GM19193 (cell line): Measurements from ENCODE around the gene KCNH5.

Experiments used
- POLR2A ChIP-seq: IDR thresholded peaks from 4 replicates; pipeline ENCODE4 v1.6.1; 2011; ENCODE audit not compliant: insufficient read depth, insufficient read length; ENCODE audit errors: extremely low read depth

The KCNH5 gene, protein sequence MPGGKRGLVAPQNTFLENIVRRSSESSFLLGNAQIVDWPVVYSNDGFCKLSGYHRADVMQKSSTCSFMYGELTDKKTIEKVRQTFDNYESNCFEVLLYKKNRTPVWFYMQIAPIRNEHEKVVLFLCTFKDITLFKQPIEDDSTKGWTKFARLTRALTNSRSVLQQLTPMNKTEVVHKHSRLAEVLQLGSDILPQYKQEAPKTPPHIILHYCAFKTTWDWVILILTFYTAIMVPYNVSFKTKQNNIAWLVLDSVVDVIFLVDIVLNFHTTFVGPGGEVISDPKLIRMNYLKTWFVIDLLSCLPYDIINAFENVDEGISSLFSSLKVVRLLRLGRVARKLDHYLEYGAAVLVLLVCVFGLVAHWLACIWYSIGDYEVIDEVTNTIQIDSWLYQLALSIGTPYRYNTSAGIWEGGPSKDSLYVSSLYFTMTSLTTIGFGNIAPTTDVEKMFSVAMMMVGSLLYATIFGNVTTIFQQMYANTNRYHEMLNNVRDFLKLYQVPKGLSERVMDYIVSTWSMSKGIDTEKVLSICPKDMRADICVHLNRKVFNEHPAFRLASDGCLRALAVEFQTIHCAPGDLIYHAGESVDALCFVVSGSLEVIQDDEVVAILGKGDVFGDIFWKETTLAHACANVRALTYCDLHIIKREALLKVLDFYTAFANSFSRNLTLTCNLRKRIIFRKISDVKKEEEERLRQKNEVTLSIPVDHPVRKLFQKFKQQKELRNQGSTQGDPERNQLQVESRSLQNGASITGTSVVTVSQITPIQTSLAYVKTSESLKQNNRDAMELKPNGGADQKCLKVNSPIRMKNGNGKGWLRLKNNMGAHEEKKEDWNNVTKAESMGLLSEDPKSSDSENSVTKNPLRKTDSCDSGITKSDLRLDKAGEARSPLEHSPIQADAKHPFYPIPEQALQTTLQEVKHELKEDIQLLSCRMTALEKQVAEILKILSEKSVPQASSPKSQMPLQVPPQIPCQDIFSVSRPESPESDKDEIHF

DNA sequence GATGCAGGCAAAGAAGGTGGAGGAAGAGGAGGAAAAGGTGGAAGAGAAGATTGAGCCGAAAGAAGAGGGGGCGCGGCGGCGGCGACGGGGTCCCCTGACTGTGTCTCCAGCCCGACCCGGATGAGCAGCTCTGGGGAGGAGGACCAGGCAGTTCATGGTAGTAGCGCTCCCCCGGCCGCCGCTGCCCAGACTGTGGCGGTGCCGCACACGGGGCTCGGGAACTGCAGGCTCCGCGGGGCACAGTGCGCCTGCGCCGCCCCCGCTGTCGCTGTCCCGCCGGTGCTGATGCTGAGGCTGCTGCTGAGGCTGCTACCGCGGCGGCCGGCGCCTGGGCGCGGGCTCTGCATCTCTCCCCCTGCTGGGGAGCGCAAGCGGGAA is at the start of gene KCNH5:
Gene KCNH5, minus strand, starts transcription at position 225 of the 378 bp plus-strand sequence. CDS start 272 bp downstream, outside the sequence.
- no peak for TF ChIP-seq POLR2A

DNA sequence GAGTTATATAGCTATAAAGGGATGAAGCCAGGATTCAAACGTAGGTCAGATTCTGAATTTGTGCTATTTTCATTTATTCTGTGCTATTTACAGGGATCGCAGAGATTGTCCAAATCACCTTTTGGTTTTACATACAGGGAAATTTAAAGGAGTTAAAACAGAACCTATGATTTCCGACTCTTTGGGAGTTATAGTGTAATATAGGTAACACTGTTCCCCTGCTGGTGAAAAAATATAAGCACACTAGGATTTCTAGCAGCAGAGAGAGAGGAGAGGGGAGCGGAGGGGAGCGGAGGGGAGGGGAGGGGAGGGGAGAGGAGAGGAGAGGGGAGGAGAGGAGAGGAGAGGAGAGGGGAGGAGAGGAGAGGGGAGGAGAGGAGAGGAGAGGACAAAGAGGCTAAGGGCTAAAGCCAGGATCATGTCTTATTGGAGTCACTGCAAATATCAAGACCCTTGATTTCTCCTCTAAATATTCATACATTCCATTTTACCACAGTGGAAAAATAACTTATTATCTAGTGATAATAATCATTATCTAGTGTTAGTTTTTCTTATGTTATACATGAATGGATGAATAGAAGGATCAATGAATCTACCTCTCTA is 46.2 kb upstream of the KCNH5 start:
- no peak for TF ChIP-seq POLR2A

DNA sequence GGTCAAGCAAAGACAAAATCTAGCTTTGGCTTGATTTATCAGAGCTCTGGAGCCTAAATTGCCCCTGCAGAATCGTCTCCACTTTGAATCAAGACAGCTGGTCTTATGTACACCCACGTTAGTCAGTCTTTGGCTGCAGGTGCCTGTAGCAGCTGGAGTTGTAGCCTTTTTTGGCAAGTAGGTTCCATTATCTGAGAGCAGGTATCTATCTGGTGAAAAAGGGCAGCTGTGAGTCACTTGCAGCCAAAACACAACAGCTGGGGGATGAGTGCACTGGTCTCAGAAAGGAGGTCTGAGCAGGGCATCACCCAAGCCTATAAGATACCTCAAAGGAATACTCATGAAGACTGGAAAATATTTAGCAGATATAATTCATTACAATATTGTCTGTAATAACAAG is 43.6 kb upstream of the KCNH5 start:
- TF ChIP-seq POLR2A = no peak

DNA sequence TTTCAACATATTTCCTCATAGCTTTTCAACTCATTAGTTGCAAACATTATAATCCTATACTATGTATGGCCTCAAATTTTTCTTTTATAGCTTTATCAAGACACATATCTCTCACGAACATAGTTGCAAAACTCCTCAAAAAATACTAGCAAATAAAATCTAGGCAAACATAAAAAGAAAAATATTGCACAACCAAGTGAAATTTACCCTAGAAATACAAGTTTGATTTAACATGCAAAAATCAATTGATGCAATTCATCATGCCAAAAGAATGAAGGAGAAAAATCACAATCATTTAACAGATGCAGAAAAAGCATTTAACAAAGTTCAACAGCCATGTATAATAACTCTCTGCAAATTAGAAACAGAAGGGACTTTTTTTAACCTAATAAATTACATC is 33.3 kb upstream of the KCNH5 start:
- no peak for TF ChIP-seq POLR2A

DNA sequence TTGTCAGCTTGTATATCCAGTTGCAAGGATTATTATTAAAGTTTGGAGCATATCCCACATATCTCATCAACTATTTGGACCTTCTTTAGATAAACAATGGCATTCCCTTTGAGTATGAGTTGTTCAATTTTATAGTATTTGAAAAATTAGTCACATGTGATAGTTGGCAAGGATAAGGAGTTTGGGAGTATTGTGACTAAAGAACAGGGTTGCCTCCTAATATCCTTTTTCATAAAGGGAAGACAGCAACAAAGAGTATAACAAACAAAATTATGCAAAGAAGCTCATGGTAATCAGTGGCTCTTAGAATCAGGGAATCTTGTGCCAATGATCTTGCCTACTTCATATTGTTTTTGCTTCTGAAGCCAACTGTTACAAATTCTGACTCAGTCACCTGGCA is 31.2 kb upstream of the KCNH5 start:
- TF ChIP-seq POLR2A = no peak

DNA sequence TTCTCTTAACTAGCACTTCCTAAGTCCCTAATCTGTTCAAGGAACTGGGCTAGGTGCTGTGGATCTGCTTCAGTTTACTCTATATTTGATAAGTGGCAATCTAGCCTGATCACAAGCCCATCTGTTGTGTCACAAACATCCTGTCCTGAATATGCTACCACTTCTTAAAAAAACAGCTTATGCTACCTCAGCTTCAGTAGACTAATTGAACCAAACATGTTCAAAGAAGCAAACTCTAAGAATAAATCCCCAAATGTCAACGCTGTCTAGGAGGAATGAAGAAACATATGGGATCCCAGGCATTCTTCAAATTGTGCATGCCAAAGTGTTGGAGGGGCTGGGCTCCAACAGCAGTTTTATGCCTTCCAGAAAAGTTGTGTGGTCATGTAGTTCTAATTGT is 10.4 kb upstream of the KCNH5 start:
- TF ChIP-seq POLR2A = no peak

DNA sequence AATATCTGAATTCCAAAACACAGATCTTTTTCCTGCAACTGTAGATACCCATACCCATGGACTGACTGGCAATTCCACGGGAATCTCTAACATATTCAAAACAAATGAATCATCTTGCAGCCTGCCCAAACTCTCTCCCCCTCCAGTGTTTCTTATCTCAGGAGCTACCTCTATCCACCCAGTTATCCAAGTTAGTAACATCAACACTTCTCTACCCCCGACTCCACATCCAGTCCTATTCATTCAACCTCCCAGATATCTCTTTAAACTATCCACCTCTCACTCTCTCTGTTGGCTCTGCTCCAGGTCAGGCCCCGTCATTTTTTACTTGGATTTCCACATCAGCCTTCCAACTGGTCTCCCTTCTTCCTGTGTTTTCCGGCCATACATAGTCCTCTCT is 6.7 kb upstream of the KCNH5 start:
- no peak for TF ChIP-seq POLR2A

DNA sequence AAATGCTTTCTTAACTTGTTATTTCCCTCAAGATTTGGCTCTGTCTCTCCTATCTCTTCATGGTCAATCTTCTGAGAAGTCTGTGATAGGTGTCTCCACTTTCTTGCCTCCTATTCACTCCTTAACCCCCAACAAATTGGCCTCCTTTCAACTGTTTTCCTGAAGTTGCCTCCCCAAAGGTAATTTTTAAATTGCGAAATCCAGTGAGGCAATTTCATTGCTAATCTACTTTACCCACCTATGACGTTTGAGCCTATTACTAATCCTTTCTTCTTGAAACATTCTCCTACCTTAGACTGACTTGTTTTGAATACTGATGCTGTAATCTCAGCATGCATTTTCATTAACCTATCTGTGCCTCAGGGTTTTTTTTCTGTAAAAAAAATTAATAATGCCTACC is 6.0 kb upstream of the KCNH5 start:
- TF ChIP-seq POLR2A = no peak

DNA sequence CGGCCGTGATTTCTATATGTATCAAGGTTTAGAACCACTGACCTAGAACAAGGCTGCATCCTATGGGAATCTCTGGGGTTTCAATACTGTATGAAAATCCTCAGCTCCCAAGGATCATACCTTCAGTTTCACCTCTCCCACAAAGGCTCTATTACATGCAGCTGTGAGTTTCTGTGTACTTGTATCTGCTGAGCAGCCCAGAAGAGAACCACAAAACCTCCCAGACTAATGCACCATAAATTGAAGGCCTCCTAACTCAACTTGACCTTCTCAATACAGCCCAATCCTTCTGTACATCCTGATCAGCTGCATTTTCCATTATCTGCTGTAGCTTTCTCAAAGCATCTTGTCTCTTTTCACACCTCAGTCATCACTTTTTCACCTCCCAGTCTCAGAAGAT is 5.4 kb upstream of the KCNH5 start:
- TF ChIP-seq POLR2A = no peak

DNA sequence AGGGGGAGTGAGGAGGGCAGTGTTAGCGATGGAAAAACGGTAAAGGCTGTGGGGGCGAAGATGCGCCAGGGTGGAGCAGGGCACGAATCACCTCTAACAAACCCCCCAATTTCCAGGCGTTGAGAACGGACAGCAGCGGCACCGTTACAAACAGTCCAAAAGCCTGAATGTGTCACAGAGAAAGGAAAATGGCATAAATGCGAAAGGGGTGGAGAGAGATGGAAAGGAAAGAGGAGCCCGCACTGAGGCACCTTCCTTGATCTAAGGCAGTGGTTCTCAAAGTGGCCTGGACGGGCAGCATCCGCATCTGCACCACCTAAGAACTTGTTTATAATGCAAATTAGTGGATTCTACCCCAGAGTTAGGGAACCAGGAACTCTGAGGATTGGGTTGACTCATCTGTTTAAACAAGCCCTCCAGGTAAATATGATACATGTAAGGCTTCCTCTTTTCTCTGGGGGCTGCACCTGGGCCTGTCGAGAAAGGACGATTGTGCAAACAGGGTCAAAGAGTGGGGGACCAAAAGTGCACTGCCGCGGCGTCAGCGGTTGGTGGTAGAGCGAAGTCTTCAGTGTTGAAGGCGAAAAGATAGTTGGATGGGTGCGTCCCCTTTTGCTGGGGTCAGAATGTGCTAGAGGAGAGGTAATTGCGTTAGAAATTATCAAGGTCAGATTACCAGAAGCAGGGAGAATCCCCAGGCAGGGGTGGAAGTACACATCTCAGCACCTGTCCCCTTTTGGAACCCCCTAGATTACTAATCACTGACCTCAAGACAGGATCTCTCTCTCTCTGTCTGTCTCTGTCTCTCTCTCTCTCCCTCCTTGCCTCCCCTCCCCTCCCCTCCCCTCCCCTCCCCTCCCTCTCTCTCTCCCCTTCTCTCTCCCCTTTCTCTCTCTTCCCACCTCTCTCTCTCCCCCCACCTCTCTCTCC is 1.3 kb upstream of the KCNH5 start:
- no peak for TF ChIP-seq POLR2A

DNA sequence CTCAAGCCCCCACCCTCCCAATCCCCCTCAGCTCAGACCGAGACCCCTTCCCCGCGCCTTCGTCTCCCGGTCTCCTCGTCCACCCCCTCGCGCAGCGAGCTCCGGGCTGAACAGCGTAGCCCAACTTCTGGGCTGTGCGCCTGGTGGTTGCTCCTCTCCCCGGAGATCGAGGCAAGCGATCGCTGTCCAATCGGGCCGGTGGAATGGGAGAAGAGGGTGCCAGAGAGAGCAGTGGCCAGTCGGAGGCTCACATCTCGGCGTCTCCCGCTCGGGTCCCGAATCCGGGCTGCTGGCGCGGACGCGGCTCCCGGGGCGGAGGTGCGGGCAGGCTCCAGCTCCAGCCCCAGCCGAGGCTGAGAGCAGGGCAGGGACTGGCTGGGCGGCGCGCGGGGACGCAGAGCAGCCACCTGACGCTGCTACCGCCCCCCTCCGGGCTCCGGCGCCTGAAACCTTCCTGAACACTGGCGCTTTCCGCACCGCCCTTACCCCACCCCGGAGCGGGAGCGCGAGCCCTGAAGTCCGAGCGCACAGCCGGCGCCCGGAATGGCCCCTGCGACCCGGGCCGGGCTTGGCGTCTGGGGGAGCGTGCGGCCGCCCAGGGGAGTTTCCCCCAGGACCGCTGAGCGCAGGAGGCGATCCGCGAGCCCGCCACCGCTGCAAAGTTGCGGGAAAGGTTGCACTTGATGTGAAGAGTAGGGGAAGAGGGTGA is 508 bp upstream of the KCNH5 start:
- TF ChIP-seq POLR2A = no peak

DNA sequence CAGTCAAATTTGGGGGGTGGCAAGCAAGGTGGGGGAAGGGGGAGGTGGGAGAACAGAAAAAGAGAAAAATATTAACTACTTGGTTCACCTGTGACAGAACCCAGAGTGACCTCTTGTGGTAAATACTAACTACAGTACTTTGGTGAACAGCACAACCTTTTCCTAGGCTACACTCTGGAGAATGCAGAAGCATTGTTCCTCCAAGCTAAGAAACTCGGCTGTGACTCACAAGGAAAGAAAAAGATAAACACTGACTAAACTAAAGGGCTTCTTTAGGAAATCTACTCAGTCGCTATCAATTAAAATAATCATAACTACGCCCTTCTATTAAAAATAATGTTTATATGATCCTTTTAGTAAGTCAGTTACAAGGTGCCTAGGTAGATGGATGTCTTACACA is 5.4 kb downstream of the KCNH5 start:
- no peak for TF ChIP-seq POLR2A

DNA sequence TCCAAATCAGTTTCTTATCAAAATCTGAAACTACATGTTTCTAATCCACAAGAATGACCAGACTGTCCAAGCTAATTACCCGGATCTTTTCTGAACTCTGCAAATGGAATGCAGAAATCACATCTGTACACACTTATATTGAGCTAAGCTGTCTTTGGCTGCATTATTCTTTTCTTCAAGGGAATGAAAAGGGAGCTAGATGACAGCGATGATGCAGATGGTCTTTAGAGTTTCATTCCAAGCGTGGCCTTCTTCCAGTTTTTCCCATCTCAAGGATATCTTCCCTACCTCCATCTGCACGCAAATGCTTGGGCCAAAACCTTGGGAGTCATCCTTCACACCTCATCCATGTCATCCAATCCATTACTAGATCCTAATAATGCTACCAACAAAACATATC is 12.6 kb downstream of the KCNH5 start:
- TF ChIP-seq POLR2A = no peak

DNA sequence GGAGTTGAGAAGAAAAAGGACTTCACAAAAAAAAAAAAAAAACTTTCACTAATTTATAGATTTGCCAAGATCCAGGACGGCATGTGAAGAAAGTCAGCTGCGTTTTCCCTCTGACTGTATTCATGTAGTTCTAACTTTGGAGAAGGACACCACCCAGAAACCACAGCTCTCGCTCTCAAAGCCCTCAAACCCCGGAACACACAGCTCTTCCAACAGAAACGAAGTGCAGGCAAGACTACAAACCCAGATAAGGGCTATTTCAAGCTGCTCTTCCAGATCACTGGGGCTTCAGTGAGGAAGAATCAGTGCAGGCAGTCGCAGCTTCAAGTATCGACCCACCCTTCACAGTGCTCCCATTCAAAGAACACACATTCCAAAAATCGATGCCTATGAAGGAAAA is 13.2 kb downstream of the KCNH5 start:
- no peak for TF ChIP-seq POLR2A
